Activated naive CD4-positive, alpha-beta T cell treated with Interleukin-2 at 50 U/mL for 16 hours (primary cell): Measurements from ENCODE around the gene PDE3B.
"Not testable (repeated sequence)": the region's sequence is repeated elsewhere in the genome, so short reads cannot be mapped to it uniquely, and the experiment has no call there.

ENCODE experiments used
- DNase-seq: peaks from one replicate; pipeline ENCODE4 v3.0.0-alpha.2; 2020

Gene PDE3B

DNA sequence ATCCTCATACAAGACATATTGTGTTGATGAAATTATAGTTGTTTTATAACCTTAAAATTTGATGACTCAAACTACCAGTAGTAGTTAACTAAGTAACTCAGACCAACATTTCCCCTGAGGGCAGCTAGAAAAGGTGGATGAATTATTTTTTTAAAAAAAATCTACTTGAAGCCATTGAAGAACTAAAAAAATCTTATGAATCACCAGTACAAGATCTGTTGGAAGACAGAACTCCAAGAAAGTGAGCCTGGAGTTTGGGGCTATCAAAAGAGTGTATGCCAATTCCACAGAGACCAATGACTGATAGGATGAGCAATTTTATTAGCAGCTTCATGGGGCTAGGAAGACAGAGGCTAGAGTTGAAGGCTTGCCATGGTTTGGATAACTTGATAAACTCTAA is 176.0 kb downstream of the PDE3B start:
- no peak for DNase-seq

DNA sequence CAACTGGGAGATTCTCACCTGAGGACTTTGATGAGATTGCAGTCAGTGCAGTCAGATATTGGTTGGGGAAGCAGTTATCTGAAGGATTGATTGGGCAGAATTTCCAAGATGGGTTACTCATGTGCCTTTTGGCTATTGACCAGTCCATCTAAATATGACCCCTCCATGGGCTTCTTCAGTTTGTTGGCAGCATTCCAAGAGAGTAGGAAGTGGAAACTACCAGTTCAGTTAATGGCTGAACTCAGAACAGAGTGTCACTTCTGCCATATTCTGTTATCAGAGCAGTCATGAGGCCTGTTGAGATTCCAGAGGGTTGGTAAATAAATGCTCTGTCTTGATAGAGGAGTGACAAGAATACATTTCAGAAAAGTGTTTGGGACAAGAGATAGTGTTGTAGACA is 177.4 kb downstream of the PDE3B start:
- no peak for DNase-seq

DNA sequence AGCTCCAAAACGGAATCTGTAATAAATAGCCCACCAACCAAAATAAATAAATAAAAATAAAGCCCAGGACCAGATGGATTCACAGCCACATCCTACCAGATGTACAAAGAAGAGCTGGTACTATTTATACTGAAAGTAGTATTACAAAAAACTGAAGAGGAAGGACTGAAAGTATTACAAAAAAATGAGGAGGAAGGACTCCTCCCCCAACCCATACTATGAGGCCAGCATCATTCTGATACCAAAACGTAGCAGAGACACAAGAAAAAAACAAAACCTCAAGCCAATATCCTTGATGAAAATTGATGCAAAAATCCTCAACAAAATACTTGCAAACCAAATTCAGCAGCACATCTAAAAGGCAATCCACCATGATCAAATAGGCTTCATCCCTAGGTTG is 183.0 kb downstream of the PDE3B start:
- DNase-seq: no peak

DNA sequence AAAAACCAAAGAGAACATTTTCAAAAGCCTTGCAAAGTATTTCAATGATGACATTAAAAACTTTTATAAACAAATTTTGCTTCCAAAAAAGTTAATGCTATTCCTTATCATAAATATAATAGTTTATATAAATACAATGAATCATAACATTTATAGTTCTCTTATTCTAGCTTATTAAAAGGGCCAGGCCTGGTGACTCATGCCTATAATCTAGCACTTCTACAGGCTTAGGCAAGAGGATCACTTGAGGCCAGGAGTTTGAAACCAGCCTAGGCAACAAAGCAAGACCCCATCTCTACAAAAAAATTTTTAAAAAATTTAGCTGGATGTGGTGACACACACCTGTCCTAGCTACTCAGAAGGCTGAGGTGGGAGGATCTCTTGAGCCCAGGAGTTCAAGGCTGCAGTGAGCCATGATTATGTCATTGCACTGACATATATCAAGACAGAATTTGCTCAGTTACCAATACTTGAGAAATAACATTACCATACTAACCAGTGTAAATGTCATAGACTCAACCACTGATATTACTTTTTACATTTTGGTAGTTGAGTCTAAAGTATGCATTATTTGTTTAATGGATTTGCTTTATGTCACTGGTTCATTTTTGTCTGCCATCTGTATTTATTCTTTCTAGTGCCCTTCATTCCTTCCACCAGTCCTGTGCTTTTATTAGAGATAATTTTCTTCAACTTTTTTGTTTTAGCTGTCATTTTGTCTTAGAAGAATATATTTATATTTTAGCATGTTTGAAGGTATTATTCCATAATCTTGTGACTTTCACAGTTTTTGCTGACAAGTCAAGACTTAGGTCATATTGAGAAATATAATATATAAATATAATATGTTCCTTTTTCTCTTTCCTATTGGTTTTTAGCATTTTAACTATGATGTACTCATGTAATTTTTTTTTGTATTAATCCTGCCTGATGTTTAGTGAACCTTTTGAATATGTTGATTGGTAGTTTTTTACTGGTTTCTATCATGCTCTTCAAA is 192.2 kb downstream of the PDE3B start:
- DNase-seq: no peak

DNA sequence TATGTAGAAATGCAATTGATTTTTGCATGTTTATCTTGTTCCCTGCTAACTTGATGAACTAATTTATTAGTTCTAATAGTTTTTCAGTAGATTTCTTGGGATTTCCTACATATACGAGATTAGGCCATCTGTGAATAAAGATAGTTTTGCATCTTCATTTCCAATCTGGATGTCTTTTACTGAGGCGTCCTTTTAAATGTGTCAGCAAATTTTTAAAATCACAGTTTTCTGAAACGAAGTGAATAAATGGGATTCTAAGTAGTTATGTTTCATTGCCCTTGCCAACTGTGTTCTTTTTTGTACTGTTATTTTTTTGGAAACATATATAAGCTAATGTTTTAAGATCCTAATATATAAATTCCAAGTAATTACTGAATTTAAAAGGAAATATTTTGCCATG is 198.4 kb downstream of the PDE3B start:
- no peak for DNase-seq

DNA sequence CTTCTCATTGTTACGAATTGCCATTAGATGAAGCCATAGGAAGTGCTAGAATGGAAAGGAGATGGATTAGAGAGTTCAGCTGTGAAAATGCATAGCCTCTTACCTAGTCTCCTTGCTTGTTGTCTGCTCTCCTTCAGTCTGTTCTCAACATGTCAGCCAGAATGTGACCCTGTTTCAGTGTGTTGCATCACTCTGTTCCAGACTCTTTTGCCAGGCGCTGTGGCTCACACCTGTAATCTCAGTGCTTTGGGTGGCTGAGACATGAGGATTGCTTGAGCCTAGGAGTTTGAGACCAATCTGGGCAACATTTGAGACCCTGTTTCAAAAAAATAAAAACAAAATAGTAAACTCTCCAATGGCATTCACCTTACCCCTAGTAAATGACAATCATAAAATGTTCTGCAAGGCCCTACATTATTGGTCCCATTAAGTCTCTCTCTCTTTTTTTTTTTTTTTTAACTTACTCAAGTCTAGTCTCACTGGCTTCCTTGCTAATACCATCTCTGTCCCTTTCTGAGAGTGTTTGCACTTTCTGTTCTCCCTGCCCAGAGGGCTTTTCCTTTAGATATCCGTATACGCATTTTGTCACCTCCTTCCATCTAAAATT is 209.1 kb downstream of the PDE3B start:
- DNase-seq: no peak

DNA sequence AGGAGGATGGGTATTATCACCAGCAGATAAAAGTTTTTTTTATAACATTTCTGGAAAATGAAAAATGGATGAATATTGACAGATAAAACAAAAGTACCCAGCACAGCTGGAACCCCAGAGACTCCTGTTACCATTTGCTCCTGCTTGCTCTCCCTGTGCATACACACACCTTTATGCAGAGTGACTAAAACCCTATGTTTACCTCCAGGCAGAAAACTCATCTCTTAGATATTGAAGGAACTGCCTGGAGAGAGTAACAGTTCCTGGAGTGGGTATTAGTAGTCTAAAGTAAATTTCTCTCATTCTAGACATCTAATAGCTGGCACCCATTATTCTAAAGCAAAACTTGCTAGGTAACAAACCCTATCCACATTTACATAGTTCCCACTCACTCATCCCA is 210.5 kb downstream of the PDE3B start:
- DNase-seq: no peak

DNA sequence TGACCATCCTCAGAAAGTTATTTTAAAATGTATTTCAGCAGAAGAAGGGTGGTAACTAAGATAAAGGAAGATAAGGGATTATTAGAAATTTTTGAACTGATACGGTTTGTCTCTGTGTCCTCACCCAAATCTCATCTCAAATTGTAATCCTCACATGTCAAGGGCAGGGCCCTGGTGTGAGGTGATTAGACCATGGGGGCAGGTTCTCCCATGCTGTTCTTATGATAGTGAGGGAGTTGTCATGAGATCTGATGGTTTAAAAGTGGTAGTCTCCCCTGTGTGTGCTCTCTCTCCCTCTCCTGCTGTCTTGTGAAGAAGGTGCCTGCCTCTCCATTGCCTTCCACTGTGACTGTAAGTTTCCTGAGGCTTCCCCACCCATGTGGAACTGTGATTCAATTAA is 212.3 kb downstream of the PDE3B start:
- no peak for DNase-seq

DNA sequence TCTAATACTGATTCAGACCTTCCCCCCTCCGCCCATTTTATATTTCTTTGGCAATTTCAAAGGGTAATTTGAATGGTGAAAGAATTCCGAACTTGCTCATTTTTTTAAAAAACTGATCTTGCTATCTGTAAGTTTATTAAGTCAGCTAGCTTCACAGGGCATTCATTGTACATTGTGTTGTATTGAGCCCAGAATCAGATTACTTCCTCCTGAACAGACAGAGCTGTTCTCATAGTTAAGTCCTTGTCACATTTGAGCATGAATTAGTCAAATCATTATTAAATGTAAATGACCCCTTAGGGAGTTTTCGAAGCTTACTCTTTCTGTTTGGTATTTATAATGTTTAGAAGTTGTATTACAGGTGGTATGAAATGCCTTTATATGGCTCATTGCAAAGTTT is 214.0 kb downstream of the PDE3B start:
- DNase-seq: no peak

DNA sequence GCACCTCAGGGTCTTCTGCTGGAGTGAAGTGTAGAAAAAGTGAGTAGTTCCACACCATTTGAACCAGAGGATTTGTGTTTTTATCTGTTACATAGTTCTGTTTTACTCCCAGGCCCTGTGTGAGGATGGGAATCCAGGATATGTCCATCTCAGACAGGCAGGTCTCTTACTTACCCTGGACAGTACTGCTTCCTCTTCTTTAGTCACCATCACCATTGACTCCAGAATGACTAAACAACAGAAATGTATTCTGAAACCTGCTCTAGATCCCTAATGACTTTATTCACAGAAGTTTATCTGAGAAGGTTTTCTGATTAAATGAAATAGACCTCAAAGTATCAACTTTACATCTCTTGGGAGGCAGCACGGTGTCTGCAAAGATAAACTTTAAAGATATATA is 214.8 kb downstream of the PDE3B start:
- no peak for DNase-seq

DNA sequence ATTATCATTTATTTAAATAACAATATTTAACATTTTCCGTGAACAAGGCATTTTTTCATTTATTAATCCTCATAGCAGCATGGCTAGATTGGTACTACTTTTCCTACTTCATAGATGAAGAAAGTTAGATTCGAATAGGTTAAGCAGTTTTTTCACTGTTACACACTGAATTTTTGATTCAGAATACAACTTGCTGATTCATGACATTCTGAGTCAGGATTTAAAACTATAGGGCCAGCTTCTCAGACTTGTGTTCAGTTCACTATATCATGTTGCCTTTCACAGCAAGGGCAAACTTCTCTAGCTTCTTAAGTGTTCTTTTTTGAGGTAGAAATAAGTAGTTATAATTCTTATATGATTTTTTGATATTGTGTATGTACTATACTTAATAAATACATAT is 216.9 kb downstream of the PDE3B start:
- no peak for DNase-seq

DNA sequence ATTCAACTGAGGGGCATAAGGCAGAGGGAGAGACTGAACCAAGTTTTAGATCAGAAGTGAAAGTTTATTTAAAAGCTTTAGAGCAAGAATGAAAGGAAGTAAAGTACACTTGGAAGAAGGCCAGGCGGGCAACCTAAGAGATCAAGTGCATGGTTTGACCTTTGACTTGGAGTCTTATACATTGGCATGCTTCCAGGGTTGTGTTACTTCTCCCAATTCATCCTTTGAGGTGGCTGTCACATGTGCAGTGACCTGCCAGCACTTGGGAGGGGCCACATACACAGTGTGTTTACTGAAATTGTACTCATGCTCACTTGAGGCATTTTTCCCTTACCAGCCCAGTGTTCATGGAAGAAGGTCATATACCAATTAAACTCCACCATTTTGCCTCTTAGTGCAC is 218.1 kb downstream of the PDE3B start:
- no peak for DNase-seq

DNA sequence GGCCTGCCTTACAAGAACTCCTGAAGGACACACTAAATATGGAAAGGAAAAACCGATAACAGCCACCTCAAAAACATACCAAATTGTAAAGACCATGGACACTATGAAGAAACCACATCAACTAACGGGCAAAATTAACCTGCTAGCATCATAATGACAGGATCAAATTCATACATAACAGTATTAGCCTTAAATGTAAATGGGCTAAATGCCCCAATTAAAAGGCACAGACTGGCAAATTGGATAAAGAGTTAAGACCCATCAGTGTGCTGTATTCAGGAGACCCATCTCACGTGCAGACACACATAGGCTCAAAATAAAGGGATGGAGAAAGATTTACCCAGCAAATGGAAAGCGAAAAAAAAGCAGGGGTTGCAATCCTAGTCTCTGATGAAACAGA is 220.2 kb downstream of the PDE3B start:
- DNase-seq: not testable (repeated sequence)

DNA sequence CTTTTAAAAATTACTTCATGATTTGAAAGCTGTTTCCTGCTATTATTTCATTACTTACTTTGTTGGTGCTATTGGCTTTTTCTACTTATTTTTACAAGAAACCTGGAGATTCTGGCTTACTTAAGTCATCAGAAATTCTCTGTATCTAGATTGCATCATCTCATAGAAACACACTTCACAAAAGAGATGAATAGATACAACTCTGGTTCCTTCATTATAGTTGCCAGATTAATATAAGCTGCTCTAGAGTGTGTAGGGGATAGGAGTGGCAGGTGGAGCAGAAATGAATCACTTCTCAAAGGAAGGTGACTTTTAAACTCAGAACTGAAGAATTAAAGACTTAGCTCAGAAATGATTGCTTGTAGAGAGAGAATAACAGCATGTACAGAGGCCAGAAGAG is 228.4 kb downstream of the PDE3B start:
- DNase-seq: no peak

DNA sequence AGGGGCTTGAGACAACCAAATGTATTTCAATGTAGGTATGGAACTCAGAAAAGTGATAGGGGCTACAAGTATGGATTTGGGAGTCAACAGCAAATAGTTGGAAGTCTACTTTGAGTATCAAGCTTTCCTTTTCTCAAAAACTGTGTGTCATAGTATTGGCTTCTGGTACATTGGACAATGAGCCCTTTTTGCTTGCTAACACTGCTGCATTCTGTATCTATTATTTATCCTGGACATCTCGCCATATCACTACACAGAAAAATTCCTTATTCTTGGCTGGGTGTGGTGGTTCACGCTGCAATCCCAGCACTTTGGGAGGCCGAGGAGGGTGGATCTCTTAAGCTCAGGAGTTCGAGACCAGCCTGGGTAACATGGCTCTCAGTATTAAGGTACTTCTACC is 230.0 kb downstream of the PDE3B start:
- DNase-seq: no peak

DNA sequence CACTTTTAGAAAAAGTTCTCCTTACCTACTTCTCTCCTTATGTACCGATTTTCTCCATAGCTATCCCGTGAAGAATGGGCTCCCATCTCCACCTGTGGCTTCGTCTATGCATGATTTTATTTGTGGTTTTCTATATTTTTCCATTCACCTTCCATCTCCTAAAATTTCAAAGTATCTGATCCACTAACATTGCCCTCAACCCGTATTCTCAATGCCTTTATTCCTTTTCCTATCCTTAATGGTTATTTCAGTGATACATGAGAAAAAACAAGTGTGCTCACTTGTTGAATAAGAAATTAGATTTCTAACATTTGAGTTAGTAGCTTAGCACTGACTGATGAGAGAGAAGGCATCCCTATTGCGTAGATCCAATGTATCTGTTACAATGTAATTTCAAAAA is 231.6 kb downstream of the PDE3B start:
- no peak for DNase-seq

DNA sequence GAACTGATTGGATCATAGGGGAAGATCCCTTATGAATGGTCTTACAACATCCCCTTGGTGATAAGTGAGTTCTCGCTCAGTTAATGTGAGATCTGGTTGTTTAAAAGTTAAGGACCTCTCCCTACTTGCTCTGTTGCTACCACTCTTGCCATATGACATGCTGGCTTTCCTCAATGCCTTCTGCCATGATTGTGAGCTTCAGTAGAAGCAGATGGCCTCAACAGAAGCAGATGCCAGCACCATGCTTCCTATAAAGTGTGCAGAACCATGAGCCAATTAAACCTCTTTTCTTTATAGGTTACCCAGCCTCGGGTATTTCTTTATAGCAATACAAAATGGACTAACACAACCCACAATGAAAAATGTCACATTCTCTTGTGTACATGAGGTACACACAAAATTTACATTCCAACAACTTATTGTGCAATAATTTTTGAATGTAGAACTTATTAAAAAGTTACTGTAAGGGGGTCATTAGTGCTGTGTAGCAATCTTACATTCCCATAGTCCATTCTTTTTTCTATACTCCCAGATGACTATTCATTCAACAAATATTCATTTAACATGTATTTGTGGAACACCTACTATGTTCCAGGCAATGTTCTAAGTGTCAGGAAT is 238.1 kb downstream of the PDE3B start:
- DNase-seq: no peak

DNA sequence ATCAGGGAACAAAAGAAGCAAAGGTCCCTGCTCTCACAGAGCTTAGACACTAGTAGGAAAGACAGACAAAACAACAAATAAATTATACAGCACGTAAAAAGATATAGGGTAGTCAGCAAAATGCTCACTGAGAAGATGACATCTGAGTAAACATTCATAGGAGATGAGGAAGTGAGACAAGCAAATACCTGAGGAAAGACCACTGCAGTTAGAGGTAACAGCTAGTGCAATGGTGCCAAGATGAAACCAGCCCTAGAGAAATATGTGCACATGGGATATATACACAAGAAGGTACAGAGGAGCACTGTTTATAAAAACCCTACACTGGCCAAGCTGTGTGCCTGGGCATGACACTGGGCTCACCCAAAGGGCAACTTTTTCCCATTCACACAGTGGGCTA is 238.6 kb downstream of the PDE3B start:
- no peak for DNase-seq

DNA sequence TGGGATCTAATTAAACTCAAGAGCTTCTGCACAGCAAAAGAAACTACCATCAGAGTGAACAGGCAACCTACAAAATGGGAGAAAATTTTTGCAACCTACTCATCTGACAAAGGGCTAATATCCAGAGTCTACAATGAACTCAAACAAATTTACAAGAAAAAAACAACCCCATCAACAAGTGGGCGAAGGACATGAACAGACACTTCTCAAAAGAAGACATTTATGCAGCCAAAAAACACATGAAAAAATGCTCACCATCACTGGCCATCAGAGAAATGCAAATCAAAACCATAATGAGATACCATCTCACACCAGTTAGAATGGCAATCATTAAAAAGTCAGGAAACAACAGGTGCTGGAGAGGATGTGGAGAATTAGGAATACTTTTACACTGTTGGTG is 240.1 kb downstream of the PDE3B start:
- not testable (repeated sequence) for DNase-seq

DNA sequence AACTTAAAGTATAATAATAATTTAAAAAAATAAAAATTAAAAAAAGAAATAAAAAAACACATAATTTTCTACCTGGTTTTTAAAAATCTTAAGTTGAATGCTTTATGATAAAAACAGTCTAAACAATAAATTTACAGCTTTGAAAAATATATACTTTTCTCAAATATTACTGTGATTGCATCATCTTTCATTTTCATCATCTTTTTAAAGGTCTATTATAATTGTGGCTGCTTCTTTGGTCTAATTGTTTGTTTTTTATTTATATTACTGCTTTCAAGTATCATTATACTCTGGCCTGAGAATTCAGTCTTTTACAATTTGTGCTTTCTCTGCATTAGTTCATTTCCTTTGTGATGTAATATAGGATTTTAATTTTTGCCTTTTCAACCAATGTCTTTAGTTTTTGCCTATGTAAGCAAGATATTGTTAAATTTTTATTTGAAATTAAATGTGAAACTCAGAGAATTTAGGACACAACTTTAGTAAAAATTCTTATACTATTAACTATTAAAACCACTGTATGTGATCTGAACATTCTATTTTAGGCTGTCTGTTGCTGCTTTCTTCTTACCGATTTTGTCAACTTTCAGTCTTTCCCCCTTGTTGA is 241.2 kb downstream of the PDE3B start:
- no peak for DNase-seq

DNA sequence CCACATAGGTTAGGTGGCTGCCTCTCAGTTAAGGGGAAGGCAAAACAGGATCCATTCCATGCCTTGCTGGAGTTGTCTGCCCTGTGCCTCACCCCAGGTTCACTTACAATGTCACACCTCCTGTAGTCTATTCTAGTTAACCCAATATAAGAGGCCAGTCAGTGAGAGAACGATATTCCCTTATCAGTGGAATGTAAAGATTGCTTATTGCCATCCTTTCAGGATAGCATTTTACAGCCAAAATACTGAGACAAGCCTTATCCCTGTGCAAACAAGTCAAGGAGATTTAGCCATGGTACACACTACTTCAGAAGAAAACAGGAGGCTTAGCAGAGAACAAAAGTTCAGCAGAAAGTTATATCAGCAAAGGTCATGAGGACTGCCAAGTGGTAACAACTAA is 242.9 kb downstream of the PDE3B start:
- no peak for DNase-seq

DNA sequence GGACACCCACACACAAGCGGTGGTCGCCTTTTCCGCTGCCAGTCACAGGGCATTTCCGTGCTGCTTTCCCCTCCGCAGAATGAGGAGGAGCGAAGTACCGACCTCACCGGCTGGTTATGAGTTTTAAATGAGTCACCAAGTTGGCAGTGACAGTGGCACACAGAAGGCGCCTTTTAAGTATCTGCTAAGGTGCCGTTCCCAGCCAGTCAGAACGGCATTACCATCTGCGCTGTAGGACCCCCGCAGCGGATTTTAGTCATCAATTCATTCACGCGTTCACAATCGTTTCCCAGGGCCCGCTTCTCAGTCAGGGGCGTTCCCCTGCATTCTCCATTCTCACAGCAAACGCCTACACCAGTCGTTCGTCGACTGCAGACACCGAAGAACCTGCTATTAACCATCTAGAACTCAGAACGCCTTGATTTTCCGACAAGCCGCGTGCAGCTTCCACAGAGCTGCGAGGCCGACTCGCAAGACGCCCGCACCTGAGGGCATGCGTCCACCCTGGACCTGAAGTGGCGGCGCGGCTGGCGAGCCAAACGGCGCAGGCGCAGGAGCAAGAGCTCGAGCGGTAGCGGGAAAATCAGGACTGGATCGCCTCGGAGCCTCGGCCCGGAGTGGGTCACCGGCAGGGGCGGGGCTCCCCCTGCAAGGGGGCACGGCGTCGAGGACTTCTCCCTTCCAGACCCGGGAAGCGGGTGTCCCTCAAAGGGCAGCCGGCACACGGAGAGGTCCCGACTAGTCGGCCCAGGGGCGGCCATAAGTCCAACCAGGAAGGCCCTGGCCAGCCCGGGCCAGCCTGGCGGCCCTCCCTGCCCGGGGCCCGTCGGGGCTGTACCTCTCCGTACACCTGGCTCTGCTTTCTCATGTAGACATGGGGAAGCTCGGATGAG is 247.8 kb downstream of the PDE3B start:
- peak; percentile 89 for DNase-seq
